HG03565 (cell line): ENCODE measurements around the gene AREG.

Source experiments
- ATAC-seq: cut with Tn5 transposase; IDR thresholded peaks from one replicate; pipeline ENCODE4 v1.9.1; 2021; ENCODE audit warnings: mild to moderate bottlenecking, moderate library complexity; ENCODE audit not compliant: unreplicated experiment

The AREG gene

GRCh38 chr4:74501579-74501978 lies 56.6 kb downstream of the AREG start:
- no peak for ATAC-seq

GRCh38 chr4:74503580-74503979 lies 58.6 kb downstream of the AREG start:
- no peak for ATAC-seq

GRCh38 chr4:74504212-74504611 lies 59.3 kb downstream of the AREG start:
- no peak for ATAC-seq
